ENCODE data around the gene RGL1. TPM values are rescaled to one million over a fixed set of nuclear protein-coding genes. Genes with fewer than 3 reads are reported as not detected.

Gene RGL1
- total RNA-seq (2014; rRNA removed) (1.5 and 1.9 TPM in 2 replicates), Bru-seq, nascent RNA (percentile 46 among the genes with signal in this experiment), BruChase-seq, experiment 1, labeled RNA remaining after a 6-hour chase (percentile 42 among the genes with signal in this experiment), BruChase-seq, experiment 2, labeled RNA remaining after a 2-hour chase (percentile 46 among the genes with signal in this experiment)
- long read RNA-seq, partial matches to known transcripts = 4 of 7 reads
- long read RNA-seq, other reads (novel, unspliced or antisense) = 3 of 7 reads

- peak within 1 kb of the TSS; percentile 76 for H3K4me3 ChIP-seq (ENCODE audit: low read length)
- H4K20me1 ChIP-seq (ENCODE audit: low read length) = no peaks in the 10 kb centered on the region
- H3K79me2 ChIP-seq (ENCODE audit: low read length) = no peaks in the 10 kb centered on the region
- peak within 1 kb of the TSS; percentile 15; the same call in 1 of the 2 replicates for H3K9ac ChIP-seq (ENCODE audit: low read length)
- ChIA-PET POLR2A (ENCODE audit: unreplicated experiment) (interaction anchor here (0.6 kb wide), 1 partner anchor 88 kb away, joined by 4 read pairs; no protein-coding TSS in a partner anchor), CTCF (no interaction called here)
- TSS peak; percentile 68 for BruUV-seq (replicated peaks)
- no peak for TF ChIP-seq CTCF (conservative IDR thresholded peaks at IDR 0.05; ENCODE audit: low read depth, low read length)
- peak; percentile 90 for TF ChIP-seq EZH2phosphoT487 (IDR thresholded peaks at IDR 0.05; ENCODE audit: borderline replicate concordance, low read length)
- H2AFZ ChIP-seq (ENCODE audit: low read length) = peak within 1 kb of the TSS; percentile 70
- no peaks in the 10 kb centered on the region for H3K27me3 ChIP-seq (ENCODE audit: low read length)
- H3K9me3 ChIP-seq (ENCODE audit: low read length) = no peaks in the 10 kb centered on the region
- no peaks in the 10 kb centered on the region; the same call in 1 of the 2 replicates for H3K36me3 ChIP-seq (ENCODE audit: low read depth, low read length)
- intact Hi-C loops (cut with micrococcal nuclease) = loop anchor here (1.0 to 5.0 kb wide), 3 partner anchors 37 to 112 kb away; no protein-coding TSS in a partner anchor
- peak within 1 kb of the TSS; percentile 86 for H3K4me2 ChIP-seq (ENCODE audit: low read length)
- H3K4me1 ChIP-seq (ENCODE audit: insufficient read depth, low read length) = peaks cover 32% of the 10 kb centered on the region
- ATAC-seq (peak; percentile 85), DNase-seq (peak; percentile 67)
- H3F3A ChIP-seq (ENCODE audit: low read length, unreplicated experiment) = no peaks in the 10 kb centered on the region
- no peaks in the 10 kb centered on the region for H3K9me2 ChIP-seq (replicated peaks; ENCODE audit: low read length)
- no peak within 1 kb of the TSS for H3K27ac ChIP-seq (ENCODE audit: low read length)
These were observed at the start of gene RGL1 for GRCh38 chr1:183804916-183805841. RGL1 (plus strand) TSS chr1:183805120; CDS start chr1:183805298, 178 bp downstream.

GRCh38 chr1:183756326-183756725 is 48.6 kb upstream of the RGL1 start:
- peak overlapping the region; percentile 64; the same call in 1 of the 2 replicates for H3K4me2 ChIP-seq (ENCODE audit: low read length)
- no peak overlapping the region for H2AFZ ChIP-seq (ENCODE audit: low read length)
- H3K27me3 ChIP-seq (ENCODE audit: low read length) = no peaks in the 10 kb centered on the region
- 0 out of 2 replicates have a peak overlapping the region, but pooled peaks have one; percentile 31 for H3K27ac ChIP-seq (ENCODE audit: low read length)
- DNase-seq = no peak
- BruUV-seq (replicated peaks) = no TSS peak
- H3K9me3 ChIP-seq (ENCODE audit: low read length) = no peaks in the 10 kb centered on the region
- no peaks in the 10 kb centered on the region for H4K20me1 ChIP-seq (ENCODE audit: low read length)
- TF ChIP-seq EZH2 (IDR thresholded peaks at IDR 0.05; ENCODE audit: low read length, unreplicated experiment) (no peak), EZH2phosphoT487 (IDR thresholded peaks at IDR 0.05; ENCODE audit: borderline replicate concordance, low read length) (no peak), CTCF (conservative IDR thresholded peaks at IDR 0.05; ENCODE audit: low read depth, low read length) (no peak)
- no peak overlapping the region; the same call in 1 of the 2 replicates for H3K4me3 ChIP-seq (ENCODE audit: low read length)
- H3K9ac ChIP-seq (ENCODE audit: low read length) = no peak overlapping the region
- H3F3A ChIP-seq (ENCODE audit: low read length, unreplicated experiment) = no peaks in the 10 kb centered on the region
- intact Hi-C loops (cut with micrococcal nuclease) = no loop called here
- H3K4me1 ChIP-seq (ENCODE audit: insufficient read depth, low read length) = peaks cover 18% of the 10 kb centered on the region
- POLR2A ChIA-PET (ENCODE audit: unreplicated experiment) = no interaction called here
- H3K9me2 ChIP-seq (replicated peaks; ENCODE audit: low read length) = no peaks in the 10 kb centered on the region
- ATAC-seq = no peak
- H3K36me3 ChIP-seq (ENCODE audit: low read depth, low read length) = no peaks in the 10 kb centered on the region
- no peaks in the 10 kb centered on the region for H3K79me2 ChIP-seq (ENCODE audit: low read length)
- CTCF ChIA-PET = no interaction called here

All from PC-3 (cell line).